ENCODE results near the gene CCRL2.
"Not testable (repeated sequence)": the region's sequence is repeated elsewhere in the genome, so short reads cannot be mapped to it uniquely, and the experiment has no call there.

Gene CCRL2

GRCh38 chr3:46399098-46399497 is 8.0 kb upstream of the CCRL2 start:
- no peak for TF ChIP-seq CTCF (IDR thresholded peaks at IDR 0.05; ENCODE audit: low read depth, low read length, missing control alignments)
- DNase-seq (ENCODE audit: extremely low read depth, low read depth): no peak
- no peak overlapping the region for H3K4me3 ChIP-seq (replicated peaks; ENCODE audit: low read depth, low read length)

- DNase-seq (ENCODE audit: extremely low read depth, low read depth): no peak
- no peak overlapping the region for H3K4me3 ChIP-seq (replicated peaks; ENCODE audit: low read depth, low read length)
- no peak for TF ChIP-seq CTCF (IDR thresholded peaks at IDR 0.05; ENCODE audit: low read depth, low read length, missing control alignments)
Observed at GRCh38 chr3:46399557-46399956, 7.5 kb upstream of the CCRL2 start.

- no peak for TF ChIP-seq CTCF (IDR thresholded peaks at IDR 0.05; ENCODE audit: low read depth, low read length, missing control alignments)
- DNase-seq (ENCODE audit: extremely low read depth, low read depth): no peak
- no peak overlapping the region for H3K4me3 ChIP-seq (replicated peaks; ENCODE audit: low read depth, low read length)
Observed at GRCh38 chr3:46400000-46400734, 6.9 kb upstream of the CCRL2 start.

GRCh38 chr3:46400846-46401245 is 6.2 kb upstream of the CCRL2 start:
- no peak for DNase-seq (ENCODE audit: extremely low read depth, low read depth)
- H3K4me3 ChIP-seq (replicated peaks; ENCODE audit: low read depth, low read length): no peak overlapping the region
- TF ChIP-seq CTCF (IDR thresholded peaks at IDR 0.05; ENCODE audit: low read depth, low read length, missing control alignments): no peak

- TF ChIP-seq CTCF (IDR thresholded peaks at IDR 0.05; ENCODE audit: low read depth, low read length, missing control alignments): no peak
- no peak overlapping the region for H3K4me3 ChIP-seq (replicated peaks; ENCODE audit: low read depth, low read length)
- no peak for DNase-seq (ENCODE audit: extremely low read depth, low read depth)
Observed at GRCh38 chr3:46401579-46401978, 5.5 kb upstream of the CCRL2 start.

GRCh38 chr3:46402902-46403301 is 4.2 kb upstream of the CCRL2 start:
- DNase-seq (ENCODE audit: extremely low read depth, low read depth); H3K4me3 ChIP-seq (replicated peaks; ENCODE audit: low read depth, low read length): not testable (repeated sequence)

GRCh38 chr3:46405301-46406019 is 1.6 kb upstream of the CCRL2 start:
- no peak overlapping the region for H3K4me3 ChIP-seq (replicated peaks; ENCODE audit: low read depth, low read length)
- DNase-seq (ENCODE audit: extremely low read depth, low read depth): no peak

More at GRCh38 chr3:46405301-46406019, 1.6 kb upstream of the CCRL2 start:
- no peak for TF ChIP-seq CTCF (IDR thresholded peaks at IDR 0.05; ENCODE audit: low read depth, low read length, missing control alignments)
